Right lobe of liver (tissue), 6 donors: Measurements from ENCODE around the gene HSP90AB1. TPM values are rescaled to one million over a fixed set of nuclear protein-coding genes. Genes with fewer than 3 reads are reported as not detected.

Experiments
- ATAC-seq, 4 donors: fragments of 200-7000 bp; cut with Tn5 transposase; one replicate each; pipeline ENCODE4 v1.9.1; 2020; ENCODE audit warnings: mild to moderate bottlenecking in 4 of 4, moderate library complexity in 4 of 4
- DNase-seq, 3 donors: peaks; one replicate each; pipeline ENCODE4 v3.0.0-alpha.2; 2020
- H3K27ac ChIP-seq, 3 donors: fragments of 200-600 bp; one replicate each; pipeline ENCODE4 v1.8.0; 2022
- H3K27me3 ChIP-seq, 2 donors: fragments of 200-600 bp; one replicate each; pipeline ENCODE4 v1.8.0; 2022
- H3K36me3 ChIP-seq, 4 donors: fragments of 200-600 bp; sonication (generic) in 1 of 4; one replicate each; pipeline versions ENCODE4 v1.5.1 to v1.8.0; 2017 to 2022; ENCODE audit warnings: control low read depth in 1 of 4
- H3K4me1 ChIP-seq, 4 donors: fragments of 200-600 bp; sonication (generic) in 1 of 4; one replicate each; pipeline versions ENCODE4 v1.5.1 to v1.8.0; 2017 to 2022; ENCODE audit warnings: control low read depth in 1 of 4
- H3K4me3 ChIP-seq, 3 donors: fragments of 200-600 bp; one replicate each; pipeline ENCODE4 v1.8.0; 2022
- H3K9me3 ChIP-seq, 4 donors: fragments of 200-600 bp; sonication (generic) in 1 of 4; one replicate each; pipeline versions ENCODE4 v1.5.1 to v1.8.0; 2017 to 2022; ENCODE audit warnings: control low read depth in 1 of 4
- CTCF ChIP-seq, 4 donors: fragments of 200-600 bp in 3 of 4; fragments of 450-650 bp in 1 of 4; IDR thresholded peaks; one replicate each; pipeline versions ENCODE4 v1.5.1 to v1.8.0; 2016 to 2022; ENCODE audit warnings: antibody characterized with exemption in 4 of 4, mild to moderate bottlenecking in 2 of 4
- POLR2A ChIP-seq: fragments of 450-650 bp; IDR thresholded peaks from one replicate; pipeline ENCODE4 v1.6.1; 2017; ENCODE audit warnings: antibody characterized with exemption, mild to moderate bottlenecking
- WGBS: methylation state at CpG from one replicate; pipeline ENCODE4 v1.1.6; 2018; ENCODE audit warnings: low coverage, low lambda C conversion rate; ENCODE audit not compliant: insufficient coverage; ENCODE audit errors: missing lambda C conversion rate; 5-methylcytosine and 5-hydroxymethylcytosine counted together
- intact Hi-C, 2 donors: fragments of 100-400 bp; cut with DNase I; formaldehyde crosslinking; loops; one replicate each; pipeline versions ENCODE4 v1.11.2 to v1.14.1; 2022
- total RNA-seq, 6 experiments: library from RNA; depleted of rRNA in 2 of 6; stranded (reverse); fragments of >200 nt in 2 of 6; fragmentation: NEBNext Ultra II Directional in 3 of 6; extraction: Animal tissue kit (Norgen Biotek cat#: 25700) in 3 of 6; gene quantifications; one replicate each; pipeline versions ENCODE4 v1.1.0 to v1.2.4, GENCODE V29; 2016 to 2023
- donor health status: DM: no; HTN: yes; CAD: no.
- donor health status: DM: no; HTN: no; CAD: no.
- donor health status: DM: no; HTN: no; CAD: no.
- donor health status: DM: no; HTN: yes; CAD: no.
- donor health status: DM: no; HTN: yes; CAD: no.

The HSP90AB1 gene
- total RNA-seq, 6 experiments from 2014 or later, result 183 to 566 (median 345) TPM

- no peaks in the 10 kb centered on the region for H3K36me3 ChIP-seq
- TF ChIP-seq CTCF (IDR thresholded peaks at IDR 0.05), result peak; percentile 76 to 90 (median 86)
- no peak for TF ChIP-seq POLR2A
- intact Hi-C loops, result no loop called here
- DNase-seq, result peak; percentile 96 to 98 (median 97)
- H3K4me1 ChIP-seq, result peaks cover 6 to 85% (median 44%) of the 10 kb centered on the region in 4 donors
- no peaks in the 10 kb centered on the region for H3K9me3 ChIP-seq
- peak; percentile 51 to 70 (median 61) for ATAC-seq
- H3K27me3 ChIP-seq, result no peaks in the 10 kb centered on the region
- WGBS, result 0% methylated on average over 4 of the region's 4 CpGs
- H3K27ac ChIP-seq, result peak overlapping the region; percentile 75 to 84 (median 78)
- no peak overlapping the region for H3K4me3 ChIP-seq
Measured at GRCh38 chr6:44221291-44221960, 25.5 kb upstream of the HSP90AB1 start.

GRCh38 chr6:44221961-44222335, 25.0 kb upstream of the HSP90AB1 start:
- no peaks in the 10 kb centered on the region for H3K36me3 ChIP-seq
- 20% methylated on average over 2 of the region's 2 CpGs for WGBS
- peaks cover 6 to 85% (median 44%) of the 10 kb centered on the region in 4 donors for H3K4me1 ChIP-seq
- no peaks in the 10 kb centered on the region for H3K27me3 ChIP-seq
- TF ChIP-seq CTCF (IDR thresholded peaks at IDR 0.05) (no peak), POLR2A (no peak)
- H3K4me3 ChIP-seq, result no peak overlapping the region
- H3K9me3 ChIP-seq, result no peaks in the 10 kb centered on the region
- H3K27ac ChIP-seq, result peak overlapping the region; percentile 75 to 84 (median 78)
- no peak for ATAC-seq
- no peak for DNase-seq
- intact Hi-C loops, result no loop called here

DNA sequence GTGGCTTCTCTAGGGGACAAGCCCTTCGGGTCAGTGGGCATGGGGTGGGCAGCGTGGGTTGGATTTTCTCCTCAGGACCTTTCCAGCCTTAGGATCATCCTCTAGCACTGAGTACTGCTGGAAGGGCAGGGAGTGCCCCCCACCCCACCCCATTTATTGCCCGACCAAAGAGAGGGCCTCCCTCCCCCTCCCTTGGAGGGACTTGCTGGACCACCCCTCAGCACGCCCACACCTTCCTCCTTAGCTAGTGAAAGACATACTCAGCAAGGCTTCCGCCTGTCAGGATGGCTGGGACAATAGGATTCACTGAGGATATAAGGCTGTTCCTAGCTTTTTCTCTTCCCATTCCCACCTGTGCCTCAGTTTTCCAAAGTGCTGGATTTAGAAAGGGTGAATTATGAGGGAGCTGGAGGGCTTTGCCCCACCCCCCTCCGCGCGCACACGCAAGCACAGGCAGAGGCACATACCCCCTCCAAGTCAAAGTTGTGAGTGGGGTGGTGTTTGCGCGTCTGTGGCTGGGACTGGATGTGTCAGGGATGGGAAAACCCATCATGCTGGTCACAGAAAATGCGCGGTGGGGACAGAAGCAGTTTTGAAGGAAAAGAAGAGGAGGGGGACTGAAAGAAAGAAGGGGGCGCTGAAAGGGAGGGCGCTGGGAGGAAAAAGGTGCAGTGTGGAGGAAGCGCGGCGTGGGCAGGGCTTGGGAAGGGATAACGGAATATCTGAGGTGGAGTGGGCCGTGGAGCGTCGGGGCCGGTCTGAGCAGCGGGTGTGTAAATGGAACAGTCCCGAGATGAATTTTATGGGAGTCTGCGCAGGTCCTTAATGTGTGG, 24.2 kb upstream of the HSP90AB1 start:
- Histone ChIP-seq H3K36me3 (no peaks in the 10 kb centered on the region), H3K9me3 (no peaks in the 10 kb centered on the region), H3K27me3 (no peaks in the 10 kb centered on the region), H3K4me3 (peak overlapping the region; percentile 70 to 80 (median 70)), H3K4me1 (peaks cover 6 to 85% (median 39%) of the 10 kb centered on the region in 4 donors), H3K27ac (peak overlapping the region; percentile 75 to 80 (median 78))
- intact Hi-C loops, result no loop called here
- no peak for ATAC-seq
- WGBS, result 30% methylated on average over 20 of the region's 26 CpGs
- DNase-seq, result no peak
- TF ChIP-seq POLR2A, result no peak
- no peak for TF ChIP-seq CTCF (IDR thresholded peaks at IDR 0.05)

DNA sequence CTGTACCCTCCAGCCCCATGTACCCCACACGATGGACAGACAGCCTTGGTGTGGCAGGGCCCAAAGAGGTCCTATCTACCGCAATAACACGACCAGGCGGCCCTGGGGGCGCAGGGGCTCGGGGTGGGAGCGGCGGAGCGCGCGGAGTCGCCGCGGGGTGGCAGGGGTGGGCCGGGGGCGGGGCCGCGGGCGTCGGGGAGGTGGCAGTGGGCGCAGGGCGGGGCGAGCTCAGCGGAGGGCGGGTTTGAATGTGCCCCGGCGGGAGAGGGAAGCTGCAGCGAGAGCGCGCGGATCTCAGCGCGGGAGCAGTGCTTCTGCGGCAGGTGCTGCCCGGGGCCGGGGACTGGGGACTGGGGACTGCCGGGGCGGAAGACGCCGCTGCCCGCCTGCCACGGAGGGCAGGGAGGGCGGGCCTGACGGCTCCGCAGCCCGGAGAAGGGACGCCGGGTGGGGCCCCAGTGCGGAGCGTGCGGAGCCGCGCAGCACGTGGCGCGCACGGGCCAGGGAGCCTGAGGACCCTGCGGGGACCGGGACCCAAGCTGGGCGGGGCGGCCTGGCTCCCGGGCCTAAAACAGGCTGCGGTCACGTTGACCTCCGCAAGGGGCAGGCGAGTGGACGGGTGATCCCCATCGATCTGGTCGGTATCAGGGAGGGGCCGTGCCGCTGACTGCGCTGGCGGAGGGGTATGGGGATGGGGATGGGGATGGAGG, 23.4 kb upstream of the HSP90AB1 start, which contains the start of gene SLC29A1:
Gene SLC29A1, plus strand, starts transcription at position 277 of the 710 bp plus-strand sequence. CDS start 3,719 bp downstream, outside the sequence.
- Histone ChIP-seq H3K27ac (peak within 1 kb of the TSS; percentile 67 to 80 (median 78)), H3K4me1 (peaks cover 0 to 85% (median 36%) of the 10 kb centered on the region in 4 donors), H3K27me3 (no peaks in the 10 kb centered on the region), H3K9me3 (no peaks in the 10 kb centered on the region), H3K4me3 (peak within 1 kb of the TSS; percentile 70 to 80 (median 70)), H3K36me3 (no peaks in the 10 kb centered on the region)
- 0% methylated on average over 8 of the region's 73 CpGs for WGBS
- DNase-seq (peak; percentile 86 to 90 (median 88)), ATAC-seq (peak; percentile 27 to 62 (median 52))
- TF ChIP-seq CTCF (IDR thresholded peaks at IDR 0.05) (peak; percentile 26 to 39 (median 26)), POLR2A (peak; percentile 41)
- intact Hi-C loops, result no loop called here
